ENCODE results near the gene MRPL50. TPM values are rescaled to one million over a fixed set of nuclear protein-coding genes. Genes with fewer than 3 reads are reported as not detected.

Gene MRPL50
- total RNA-seq, 1 donor from 2014 or later: 11.1 TPM

DNA sequence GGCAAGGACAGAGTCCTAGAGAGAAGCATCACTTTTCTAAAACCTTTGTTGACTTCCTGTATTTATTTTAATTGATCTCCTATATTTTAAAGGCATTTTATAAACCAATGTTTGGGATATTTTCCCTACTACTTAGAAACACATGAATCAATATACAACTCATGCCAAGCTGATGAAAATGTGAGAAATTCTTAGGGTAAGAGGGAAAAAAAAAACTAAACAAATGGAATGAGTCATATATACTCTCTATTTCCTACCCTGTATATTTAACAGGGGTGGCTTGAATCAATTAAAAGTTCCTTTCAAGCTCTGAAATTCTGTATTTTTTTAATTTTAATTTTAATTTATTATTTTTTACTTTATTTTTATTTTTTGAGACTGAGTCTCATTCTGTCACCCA, 33.2 kb downstream of the MRPL50 start:
- Mint-ChIP-seq H3K27me3 (ENCODE audit: unreplicated experiment) (no peaks in the 10 kb centered on the region), H3K27ac (ENCODE audit: unreplicated experiment) (no peak overlapping the region)

DNA sequence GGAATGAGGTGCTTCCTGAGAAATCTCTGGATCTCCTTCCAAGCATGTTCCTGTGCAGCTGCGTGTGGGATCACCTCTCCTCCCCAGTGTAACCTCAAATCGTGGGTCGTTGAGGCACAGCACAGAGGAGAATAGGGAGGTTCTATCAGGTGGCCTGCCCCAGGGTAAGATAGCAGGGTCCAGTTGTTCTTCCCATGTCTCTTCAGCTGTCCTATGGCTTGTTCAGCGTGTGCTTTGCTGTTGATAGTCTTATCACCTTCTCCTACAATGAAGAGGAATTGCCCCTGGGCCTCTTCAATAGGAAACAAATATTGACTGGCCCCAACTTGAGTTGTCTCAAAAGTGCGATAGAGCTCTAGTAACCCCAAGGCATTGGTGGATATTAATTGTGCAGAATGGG, 36.0 kb downstream of the MRPL50 start:
- DNase-seq (ENCODE audit: low spot score): no peak
- Mint-ChIP-seq H3K27me3 (ENCODE audit: unreplicated experiment) (no peaks in the 10 kb centered on the region), H3K4me1 (ENCODE audit: unreplicated experiment) (no peaks in the 10 kb centered on the region), H3K4me3 (ENCODE audit: unreplicated experiment) (no peak overlapping the region), H3K9me3 (ENCODE audit: unreplicated experiment) (no peaks in the 10 kb centered on the region), H3K27ac (ENCODE audit: unreplicated experiment) (no peak overlapping the region), H3K36me3 (ENCODE audit: low read depth, unreplicated experiment) (no peaks in the 10 kb centered on the region)
- TF ChIP-seq, protein P1, sequence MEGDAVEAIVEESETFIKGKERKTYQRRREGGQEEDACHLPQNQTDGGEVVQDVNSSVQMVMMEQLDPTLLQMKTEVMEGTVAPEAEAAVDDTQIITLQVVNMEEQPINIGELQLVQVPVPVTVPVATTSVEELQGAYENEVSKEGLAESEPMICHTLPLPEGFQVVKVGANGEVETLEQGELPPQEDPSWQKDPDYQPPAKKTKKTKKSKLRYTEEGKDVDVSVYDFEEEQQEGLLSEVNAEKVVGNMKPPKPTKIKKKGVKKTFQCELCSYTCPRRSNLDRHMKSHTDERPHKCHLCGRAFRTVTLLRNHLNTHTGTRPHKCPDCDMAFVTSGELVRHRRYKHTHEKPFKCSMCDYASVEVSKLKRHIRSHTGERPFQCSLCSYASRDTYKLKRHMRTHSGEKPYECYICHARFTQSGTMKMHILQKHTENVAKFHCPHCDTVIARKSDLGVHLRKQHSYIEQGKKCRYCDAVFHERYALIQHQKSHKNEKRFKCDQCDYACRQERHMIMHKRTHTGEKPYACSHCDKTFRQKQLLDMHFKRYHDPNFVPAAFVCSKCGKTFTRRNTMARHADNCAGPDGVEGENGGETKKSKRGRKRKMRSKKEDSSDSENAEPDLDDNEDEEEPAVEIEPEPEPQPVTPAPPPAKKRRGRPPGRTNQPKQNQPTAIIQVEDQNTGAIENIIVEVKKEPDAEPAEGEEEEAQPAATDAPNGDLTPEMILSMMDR (IDR thresholded peaks at IDR 0.05; ENCODE audit: unreplicated experiment): no peak

More for the DNA sequence above, 33.2 kb downstream of the MRPL50 start:
- H3K4me3 Mint-ChIP-seq (ENCODE audit: unreplicated experiment): no peak overlapping the region
- H3K9me3 Mint-ChIP-seq (ENCODE audit: unreplicated experiment): no peaks in the 10 kb centered on the region
- no peaks in the 10 kb centered on the region for H3K4me1 Mint-ChIP-seq (ENCODE audit: unreplicated experiment)
- TF ChIP-seq, protein P1 (IDR thresholded peaks at IDR 0.05; ENCODE audit: unreplicated experiment): no peak
- H3K36me3 Mint-ChIP-seq (ENCODE audit: low read depth, unreplicated experiment): no peaks in the 10 kb centered on the region
- DNase-seq (ENCODE audit: low spot score): no peak

DNA sequence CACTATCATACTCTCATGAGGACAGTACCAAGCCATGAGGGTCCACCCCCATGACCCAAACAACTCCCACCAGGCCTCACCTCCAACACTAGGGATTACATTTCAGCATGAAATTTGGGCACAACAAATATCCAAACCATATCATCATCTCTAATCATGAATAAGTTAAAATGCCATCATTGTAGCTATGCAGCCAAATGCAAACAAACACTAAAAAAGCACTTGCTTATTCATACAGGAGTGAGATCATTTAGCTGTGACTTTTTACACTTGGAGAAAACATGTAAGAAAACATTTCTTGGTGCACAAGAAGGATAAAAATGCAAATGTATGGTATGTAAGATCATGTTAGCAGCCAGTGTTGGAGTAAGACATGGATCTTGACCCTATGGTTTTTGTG, 37.8 kb downstream of the MRPL50 start:
- TF ChIP-seq, protein P1 (IDR thresholded peaks at IDR 0.05; ENCODE audit: unreplicated experiment): no peak
- Mint-ChIP-seq H3K4me3 (ENCODE audit: unreplicated experiment) (no peak overlapping the region), H3K4me1 (ENCODE audit: unreplicated experiment) (no peaks in the 10 kb centered on the region), H3K9me3 (ENCODE audit: unreplicated experiment) (no peaks in the 10 kb centered on the region), H3K27ac (ENCODE audit: unreplicated experiment) (no peak overlapping the region), H3K27me3 (ENCODE audit: unreplicated experiment) (no peaks in the 10 kb centered on the region), H3K36me3 (ENCODE audit: low read depth, unreplicated experiment) (no peaks in the 10 kb centered on the region)
- DNase-seq (ENCODE audit: low spot score): no peak

DNA sequence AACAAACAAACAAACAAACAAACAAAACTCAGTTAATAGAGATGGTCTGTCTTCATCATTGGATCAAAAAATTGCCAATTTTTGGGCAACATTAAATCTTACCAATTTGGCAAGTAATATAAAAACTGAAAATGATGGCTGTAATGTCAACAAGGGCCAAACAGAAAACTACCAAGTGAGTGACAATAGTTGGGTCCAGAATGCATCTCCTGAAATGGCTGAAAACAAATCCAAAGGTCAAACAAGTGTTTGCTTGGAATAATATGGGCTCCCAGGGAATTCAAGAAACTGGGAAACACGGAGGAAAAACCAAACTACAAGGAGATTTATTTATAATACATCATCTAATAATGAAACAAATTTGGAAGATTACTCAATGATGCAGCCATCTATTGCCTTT, 38.7 kb downstream of the MRPL50 start:
- no peak overlapping the region for H3K4me3 Mint-ChIP-seq (ENCODE audit: unreplicated experiment)
- H3K9me3 Mint-ChIP-seq (ENCODE audit: unreplicated experiment): no peaks in the 10 kb centered on the region
- H3K27me3 Mint-ChIP-seq (ENCODE audit: unreplicated experiment): no peaks in the 10 kb centered on the region
- H3K36me3 Mint-ChIP-seq (ENCODE audit: low read depth, unreplicated experiment): no peaks in the 10 kb centered on the region
- no peak overlapping the region for H3K27ac Mint-ChIP-seq (ENCODE audit: unreplicated experiment)
- DNase-seq (ENCODE audit: low spot score): no peak
- no peaks in the 10 kb centered on the region for H3K4me1 Mint-ChIP-seq (ENCODE audit: unreplicated experiment)
- TF ChIP-seq, protein P1 (IDR thresholded peaks at IDR 0.05; ENCODE audit: unreplicated experiment): no peak

DNA sequence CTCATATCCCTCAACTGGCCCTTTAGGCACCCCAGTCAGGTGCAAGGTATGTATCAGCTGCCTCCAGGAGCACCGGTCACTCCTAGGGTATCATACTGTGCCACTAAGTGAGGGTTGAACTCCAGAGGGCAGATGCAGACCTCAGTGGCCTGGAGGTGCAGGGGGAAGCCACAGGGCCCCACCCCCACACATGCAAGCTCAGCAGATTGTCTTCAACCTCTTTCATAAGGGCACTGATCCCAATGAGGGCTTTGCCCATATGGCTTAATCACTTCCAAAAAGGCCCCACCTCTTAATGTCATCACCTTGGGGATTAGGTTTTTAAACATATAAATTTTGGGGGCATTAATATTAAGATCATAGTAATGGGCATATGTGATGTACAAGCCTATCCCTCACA, 41.8 kb downstream of the MRPL50 start:
- Mint-ChIP-seq H3K9me3 (ENCODE audit: unreplicated experiment) (no peaks in the 10 kb centered on the region), H3K4me1 (ENCODE audit: unreplicated experiment) (peaks cover 6% of the 10 kb centered on the region), H3K36me3 (ENCODE audit: low read depth, unreplicated experiment) (no peaks in the 10 kb centered on the region), H3K27ac (ENCODE audit: unreplicated experiment) (no peak overlapping the region), H3K27me3 (ENCODE audit: unreplicated experiment) (no peaks in the 10 kb centered on the region), H3K4me3 (ENCODE audit: unreplicated experiment) (no peak overlapping the region)
- TF ChIP-seq, protein P1 (IDR thresholded peaks at IDR 0.05; ENCODE audit: unreplicated experiment): no peak
- no peak for DNase-seq (ENCODE audit: low spot score)
